Activated B cell treated with CpG ODN at 0.5 μM for 24 hours (primary cell): ENCODE data around the gene HMGXB4. TPM values are rescaled to one million over a fixed set of nuclear protein-coding genes. Genes with fewer than 3 reads are reported as not detected.
A peak's percentile ranks its signal among the peaks of the same experiment; 100 is the strongest.

Source experiments
- ATAC-seq: fragments of 200-7000 bp; cut with Tn5 transposase; one replicate; pipeline ENCODE4 v1.10.0; 2021; ENCODE audit warnings: low read depth, mild to moderate bottlenecking, moderate library complexity
- CTCF ChIA-PET: fragments of 350-600 bp; sonication (Branson Sonifier 250); formaldehyde crosslinking; loops from one replicate; lab custom pipeline; 2021; ENCODE audit warnings: antibody characterized with exemption; lab: Charles Lee
- POLR2A ChIA-PET: fragments of 350-600 bp; sonication (Branson Sonifier 250); formaldehyde crosslinking; loops from one replicate; lab custom pipeline; 2021; ENCODE audit warnings: antibody characterized with exemption; lab: Charles Lee
- DNase-seq: peaks from one replicate; pipeline ENCODE4 v3.0.0; 2022
- H3K27ac Mint-ChIP-seq: one replicate; pipeline ENCODE4 v1.8.0; 2020; ENCODE audit warnings: mixed read lengths
- H3K27me3 Mint-ChIP-seq: one replicate; pipeline ENCODE4 v1.8.0; 2021; ENCODE audit warnings: mixed read lengths
- H3K36me3 Mint-ChIP-seq: one replicate; pipeline ENCODE4 v1.8.0; 2021; ENCODE audit warnings: low read depth, mixed read lengths
- H3K4me1 Mint-ChIP-seq: one replicate; pipeline ENCODE4 v1.8.0; 2021; ENCODE audit warnings: mixed read lengths
- H3K4me3 Mint-ChIP-seq: one replicate; pipeline ENCODE4 v1.8.0; 2020; ENCODE audit warnings: mild to moderate bottlenecking, mixed read lengths
- H3K9me3 Mint-ChIP-seq: one replicate; pipeline ENCODE4 v1.8.0; 2020; ENCODE audit warnings: mixed read lengths
- CTCF ChIP-seq: fragments of 200-600 bp; IDR thresholded peaks from one replicate; pipeline ENCODE4 v1.8.0; 2022; ENCODE audit warnings: antibody characterized with exemption, mild to moderate bottlenecking
- intact Hi-C: fragments of 100-400 bp; cut with micrococcal nuclease; formaldehyde crosslinking; loops from one replicate; pipeline ENCODE4 v1.15.1; 2024
- total RNA-seq: library from RNA; stranded (reverse); gene quantifications from 2 replicates; pipeline ENCODE4 v1.2.3, GENCODE V29; 2022

Gene HMGXB4
- total RNA-seq, 1 donor from 2014 or later = 24.8 TPM

- CTCF ChIA-PET = no interaction called here
- POLR2A ChIA-PET = interaction anchor here (0.6 to 1.0 kb wide), 3 partner anchors 15 to 24 kb away, joined by 3 to 10 read pairs (median 5); partner anchors contain the start of gene TOM1
- Mint-ChIP-seq H3K27ac (no peak overlapping the region), H3K27me3 (no peaks in the 10 kb centered on the region), H3K4me3 (no peak overlapping the region), H3K4me1 (peaks cover 15% of the 10 kb centered on the region), H3K9me3 (no peaks in the 10 kb centered on the region), H3K36me3 (peaks cover 79% of the 10 kb centered on the region)
- intact Hi-C loops = no loop called here
- no peak for TF ChIP-seq CTCF
- DNase-seq = no peak
- ATAC-seq = no peak
Measured at GRCh38 chr22:35324067-35324466, 66.8 kb downstream of the HMGXB4 start.

GRCh38 chr22:35324762-35325161 lies 67.5 kb downstream of the HMGXB4 start:
- H3K4me3 Mint-ChIP-seq = no peak overlapping the region
- H3K27me3 Mint-ChIP-seq = no peaks in the 10 kb centered on the region
- TF ChIP-seq CTCF = no peak
- peaks cover 73% of the 10 kb centered on the region for H3K36me3 Mint-ChIP-seq
- intact Hi-C loops = no loop called here
- no peaks in the 10 kb centered on the region for H3K9me3 Mint-ChIP-seq
- no peak overlapping the region for H3K27ac Mint-ChIP-seq
- H3K4me1 Mint-ChIP-seq = peaks cover 20% of the 10 kb centered on the region
- ChIA-PET CTCF (no interaction called here), POLR2A (interaction anchor here (0.6 to 1.0 kb wide), 3 partner anchors 15 to 25 kb away, joined by 3 to 10 read pairs (median 5); partner anchors contain the start of gene TOM1)
- DNase-seq (no peak), ATAC-seq (peak; percentile 31)

GRCh38 chr22:35325209-35325608 lies 67.9 kb downstream of the HMGXB4 start:
- CTCF ChIA-PET = no interaction called here

GRCh38 chr22:35326854-35327562 lies 69.7 kb downstream of the HMGXB4 start:
- intact Hi-C loops = no loop called here
- no peaks in the 10 kb centered on the region for H3K27me3 Mint-ChIP-seq
- H3K4me1 Mint-ChIP-seq = peaks cover 31% of the 10 kb centered on the region
- no peak for TF ChIP-seq CTCF
- H3K9me3 Mint-ChIP-seq = no peaks in the 10 kb centered on the region
- ChIA-PET POLR2A (no interaction called here), CTCF (no interaction called here)
- DNase-seq (no peak), ATAC-seq (no peak)
- no peak overlapping the region for H3K4me3 Mint-ChIP-seq
- H3K36me3 Mint-ChIP-seq = peaks cover 72% of the 10 kb centered on the region
- H3K27ac Mint-ChIP-seq = no peak overlapping the region

More at GRCh38 chr22:35325209-35325608, 67.9 kb downstream of the HMGXB4 start:
- no peaks in the 10 kb centered on the region for H3K27me3 Mint-ChIP-seq
- H3K27ac Mint-ChIP-seq = no peak overlapping the region
- DNase-seq (no peak), ATAC-seq (no peak)
- intact Hi-C loops = no loop called here
- H3K4me3 Mint-ChIP-seq = no peak overlapping the region
- peaks cover 24% of the 10 kb centered on the region for H3K4me1 Mint-ChIP-seq
- peaks cover 72% of the 10 kb centered on the region for H3K36me3 Mint-ChIP-seq
- POLR2A ChIA-PET = no interaction called here
- H3K9me3 Mint-ChIP-seq = no peaks in the 10 kb centered on the region
- no peak for TF ChIP-seq CTCF

GRCh38 chr22:35327690-35328471 lies 70.6 kb downstream of the HMGXB4 start:
- Mint-ChIP-seq H3K9me3 (no peaks in the 10 kb centered on the region), H3K27ac (no peak overlapping the region), H3K27me3 (no peaks in the 10 kb centered on the region), H3K4me3 (no peak overlapping the region), H3K36me3 (peaks cover 72% of the 10 kb centered on the region), H3K4me1 (peaks cover 31% of the 10 kb centered on the region)
- ATAC-seq (no peak), DNase-seq (no peak)
- TF ChIP-seq CTCF = no peak
- CTCF ChIA-PET = no interaction called here
- intact Hi-C loops = no loop called here
- POLR2A ChIA-PET = no interaction called here
